Stimulated activated naive B cell treated with anti-CD40 and anti-IgM and Interleukin-4, amounts not matched to agents 10 μg/mL and 1 μg/mL and 100 μg/mL, for 72 hours (primary cell): ENCODE data around the gene SATL1.
A peak's percentile ranks its signal among the peaks of the same experiment; 100 is the strongest.
"Not testable (repeated sequence)": the region's sequence is repeated elsewhere in the genome, so short reads cannot be mapped to it uniquely, and the experiment has no call there.

Experiments
- ATAC-seq, 2 donors: fragments of 150-1000 bp; cut with Tn5 transposase; replicated peaks; 2 replicates each; pipeline ENCODE4 v1.10.0; 2021; ENCODE audit warnings: moderate library complexity in 1 of 2
- DNase-seq: peaks from one replicate; pipeline ENCODE4 v3.0.0; 2021
- H3K27ac Mint-ChIP-seq: one replicate; pipeline ENCODE4 v1.8.0; 2022; ENCODE audit warnings: mild to moderate bottlenecking, mixed read lengths
- H3K27me3 Mint-ChIP-seq, 2 donors: one replicate each; pipeline ENCODE4 v1.8.0; 2022; ENCODE audit warnings: mixed read lengths in 2 of 2
- H3K36me3 Mint-ChIP-seq, 2 donors: one replicate each; pipeline ENCODE4 v1.8.0; 2022; ENCODE audit warnings: mixed read lengths in 2 of 2, mild to moderate bottlenecking in 1 of 2
- H3K4me1 Mint-ChIP-seq, 2 donors: one replicate each; pipeline ENCODE4 v1.8.0; 2022; ENCODE audit warnings: mixed read lengths in 2 of 2, mild to moderate bottlenecking in 1 of 2
- H3K4me3 Mint-ChIP-seq, 2 donors: one replicate each; pipeline ENCODE4 v1.8.0; 2022; ENCODE audit warnings: mild to moderate bottlenecking in 2 of 2, mixed read lengths in 2 of 2, moderate library complexity in 1 of 2
- H3K9me3 Mint-ChIP-seq, 2 donors: one replicate each; pipeline ENCODE4 v1.8.0; 2022; ENCODE audit warnings: mixed read lengths in 2 of 2, mild to moderate bottlenecking in 1 of 2

SATL1 gene, protein sequence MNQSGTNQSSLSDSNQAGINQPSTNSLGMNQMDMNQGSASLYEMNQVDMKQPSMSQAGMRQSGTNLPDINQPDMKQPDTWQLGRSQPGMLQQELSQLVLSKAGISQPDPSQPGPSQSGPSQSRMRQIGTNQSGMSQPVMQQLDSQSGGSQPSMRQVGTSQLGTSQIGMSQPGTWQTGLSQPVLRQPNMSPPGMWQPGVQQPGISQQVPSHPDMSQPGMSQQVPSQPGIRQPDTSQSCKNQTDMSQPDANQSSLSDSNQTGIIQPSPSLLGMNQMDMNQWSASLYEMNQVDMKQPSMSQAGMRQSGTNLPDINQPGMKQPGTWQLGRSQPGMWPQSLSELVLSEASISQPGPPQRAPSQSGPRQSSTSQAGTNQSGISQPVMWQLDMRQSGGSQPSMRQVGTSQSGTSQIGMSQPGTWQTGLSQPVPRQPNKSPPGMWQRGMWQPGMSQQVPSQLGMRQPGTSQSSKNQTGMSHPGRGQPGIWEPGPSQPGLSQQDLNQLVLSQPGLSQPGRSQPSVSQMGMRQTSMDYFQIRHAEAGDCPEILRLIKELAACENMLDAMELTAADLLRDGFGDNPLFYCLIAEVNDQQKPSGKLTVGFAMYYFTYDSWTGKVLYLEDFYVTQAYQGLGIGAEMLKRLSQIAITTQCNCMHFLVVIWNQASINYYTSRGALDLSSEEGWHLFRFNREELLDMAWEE

DNA sequence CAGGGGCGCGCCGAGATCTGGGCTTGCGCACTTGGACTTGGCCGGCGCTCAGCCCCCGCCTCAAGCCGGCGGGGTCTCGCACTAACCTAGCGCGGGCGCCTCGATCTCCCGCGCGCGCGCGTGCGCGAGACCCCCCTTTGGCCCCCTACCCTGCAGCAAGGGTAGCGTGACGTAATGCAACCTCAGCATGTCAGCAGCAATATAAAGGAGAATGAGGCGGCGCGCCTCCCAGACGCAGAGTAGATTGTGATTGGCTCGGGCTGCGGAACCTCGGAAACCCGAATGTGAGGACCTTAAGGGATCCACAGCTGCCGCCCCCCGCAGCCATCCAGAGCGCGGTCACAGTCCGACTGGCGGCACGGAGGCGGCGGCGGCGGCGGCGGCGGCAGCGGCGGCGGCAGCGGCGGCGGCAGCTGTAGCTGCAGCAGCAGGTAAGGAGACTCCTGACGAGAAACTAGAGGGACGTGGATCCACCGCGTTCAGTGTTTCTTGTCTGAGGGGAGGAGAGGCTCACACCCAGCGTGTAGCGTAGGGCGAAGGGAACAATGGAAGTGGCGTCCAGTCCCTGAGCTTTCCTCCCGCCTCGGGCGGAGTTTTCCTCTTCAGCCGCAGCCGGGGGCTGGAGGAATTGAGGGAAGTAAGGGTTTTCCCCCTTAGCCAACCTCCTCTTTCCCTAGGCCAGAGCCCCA is at the start of gene SATL1, which contains the start of gene ZNF711:
SATL1 (minus strand) TSS at position 19 of the 689 bp plus-strand sequence. CDS start 134,811 bp downstream, outside the sequence.
ZNF711 (plus strand) TSS at position 231 of the 689 bp plus-strand sequence. CDS start 3,582 bp downstream, outside the sequence.
- H3K4me3 Mint-ChIP-seq = peak within 1 kb of the TSS; percentile 88 to 91

DNA sequence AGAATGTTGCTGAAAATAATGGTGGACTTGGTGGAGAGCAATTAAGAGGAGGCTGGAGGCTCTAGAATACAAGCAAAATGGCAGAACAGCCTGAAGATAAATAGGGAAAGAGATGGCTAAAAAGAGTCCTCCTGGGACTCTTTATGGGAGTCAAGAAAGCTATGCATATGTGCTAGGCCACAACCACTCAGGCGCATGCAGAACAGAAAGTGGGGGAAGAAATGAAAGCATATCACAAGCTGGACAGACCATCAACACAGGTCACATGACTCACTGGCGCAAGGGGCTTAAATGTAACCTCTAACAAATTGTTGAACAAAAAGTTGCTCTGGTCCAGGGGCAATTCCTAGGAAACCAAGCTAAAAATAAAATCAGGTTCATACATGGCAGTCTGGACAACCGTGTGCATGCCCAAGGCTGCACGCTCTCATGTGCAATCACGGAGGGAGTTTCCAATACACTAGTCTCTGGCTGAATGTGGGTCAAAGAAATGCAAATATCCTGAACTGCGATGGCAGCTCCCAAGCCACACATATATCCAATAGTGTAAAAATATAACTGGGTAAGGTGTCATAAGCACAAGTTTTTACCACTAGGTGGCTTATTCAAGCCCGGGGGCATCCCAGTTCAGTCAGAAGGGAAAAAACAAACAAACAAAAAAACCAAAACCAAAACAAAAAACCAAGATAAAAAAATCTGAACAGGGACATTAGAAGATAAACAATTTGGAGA is 45.6 kb upstream of the SATL1 start:
- H3K4me1 Mint-ChIP-seq = no peaks in the 10 kb centered on the region
- ATAC-seq (no peak), DNase-seq (no peak)
- H3K9me3 Mint-ChIP-seq = peaks cover 4 to 8% of the 10 kb centered on the region in 2 donors
- H3K4me3 Mint-ChIP-seq = no peak overlapping the region
- no peaks in the 10 kb centered on the region for H3K36me3 Mint-ChIP-seq
- no peak overlapping the region for H3K27ac Mint-ChIP-seq
- no peaks in the 10 kb centered on the region for H3K27me3 Mint-ChIP-seq

More for the DNA sequence above, at the start of gene SATL1, which contains the start of gene ZNF711:
- peaks cover 0 to 2% of the 10 kb centered on the region in 2 donors for H3K36me3 Mint-ChIP-seq
- ATAC-seq (peak; percentile 71 to 79), DNase-seq (no peak)
- peaks cover 0 to 3% of the 10 kb centered on the region in 2 donors for H3K4me1 Mint-ChIP-seq
- H3K27ac Mint-ChIP-seq = peak within 1 kb of the TSS; percentile 89
- no peaks in the 10 kb centered on the region for H3K9me3 Mint-ChIP-seq
- H3K27me3 Mint-ChIP-seq = no peaks in the 10 kb centered on the region

DNA sequence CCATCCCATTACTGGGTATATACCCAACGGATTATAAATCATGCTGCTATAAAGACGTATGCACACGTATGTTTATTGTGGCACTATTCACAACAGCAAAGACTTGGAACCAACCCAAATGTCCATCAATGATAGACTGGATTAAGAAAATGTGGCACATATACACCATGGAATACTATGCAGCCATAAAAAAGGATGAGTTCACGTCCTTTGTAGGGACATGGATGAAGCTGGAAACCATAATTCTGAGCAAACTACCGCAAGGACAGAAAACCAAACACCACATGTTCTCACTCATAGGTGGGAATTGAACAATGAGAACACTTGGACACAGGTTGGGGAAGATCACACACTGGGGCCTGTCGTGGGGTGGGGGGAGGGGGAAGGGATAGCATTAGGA is 41.7 kb upstream of the SATL1 start:
- H3K36me3 Mint-ChIP-seq, H3K9me3 Mint-ChIP-seq, H3K4me1 Mint-ChIP-seq, ATAC-seq, H3K27me3 Mint-ChIP-seq, H3K27ac Mint-ChIP-seq, H3K4me3 Mint-ChIP-seq, DNase-seq: not testable (repeated sequence)

DNA sequence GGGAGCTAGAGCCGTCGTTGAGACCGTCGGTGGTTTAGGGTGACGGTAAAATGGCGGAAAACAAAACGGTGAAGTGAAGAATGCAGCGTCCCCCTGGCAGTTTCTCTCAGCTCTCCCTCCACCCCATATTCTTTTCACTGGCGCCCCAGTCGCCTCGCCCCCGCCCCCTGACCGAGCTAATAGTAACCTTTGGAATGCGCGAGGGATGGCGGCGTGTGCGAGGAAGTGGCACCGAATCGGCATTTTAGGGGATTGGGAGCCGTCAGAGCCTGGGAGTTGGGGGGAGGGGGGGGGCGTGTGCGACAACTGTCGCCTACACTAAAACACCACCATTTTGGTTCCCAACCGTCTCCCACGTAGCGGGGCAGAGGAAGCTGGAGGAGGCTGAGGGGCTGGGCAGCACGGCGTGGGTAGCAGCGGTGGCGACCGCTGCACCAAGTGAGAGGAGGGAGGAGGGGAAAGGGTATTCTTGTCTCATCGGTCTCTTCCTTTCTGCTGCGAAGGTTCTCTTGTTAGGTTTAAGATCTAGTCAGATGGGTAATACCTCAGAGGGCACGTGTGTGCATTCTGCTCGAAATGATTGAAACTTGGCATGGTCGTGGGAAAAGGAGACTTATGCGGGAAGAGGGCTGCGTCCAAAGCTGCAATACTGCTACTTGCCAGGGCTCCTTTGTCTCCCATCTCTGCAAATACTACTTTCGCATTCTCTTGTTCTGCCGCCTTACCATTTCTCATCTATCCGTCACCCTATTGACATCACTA is 1.1 kb upstream of the SATL1 start:
- ATAC-seq (peak; percentile 66 to 68), DNase-seq (no peak)
- Mint-ChIP-seq H3K27ac (peak overlapping the region; percentile 89), H3K27me3 (no peaks in the 10 kb centered on the region), H3K9me3 (no peaks in the 10 kb centered on the region), H3K4me3 (peak overlapping the region; percentile 88 to 91), H3K4me1 (peaks cover 0 to 3% of the 10 kb centered on the region in 2 donors), H3K36me3 (peaks cover 0 to 2% of the 10 kb centered on the region in 2 donors)

DNA sequence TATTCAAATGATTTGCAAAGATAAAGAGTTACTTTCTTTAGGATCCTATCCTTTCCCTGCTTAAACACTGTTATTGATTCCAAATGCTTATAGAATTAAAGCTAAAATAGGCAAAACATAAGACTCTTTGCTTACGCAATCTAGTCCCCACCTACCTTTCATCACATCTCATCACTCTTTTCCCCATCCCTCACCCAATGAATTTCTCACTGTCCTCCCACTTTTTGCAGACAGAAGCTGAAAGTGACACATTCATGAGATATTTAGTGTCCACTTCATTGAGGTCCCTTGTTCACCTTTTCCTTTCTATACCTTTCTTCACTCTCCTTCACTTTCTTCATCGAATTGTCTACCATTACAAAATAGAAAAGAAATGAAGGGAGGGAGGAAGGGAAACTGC is 424 bp downstream of the SATL1 start:
- Mint-ChIP-seq H3K27me3 (no peaks in the 10 kb centered on the region), H3K9me3 (no peaks in the 10 kb centered on the region), H3K4me1 (peaks cover 0 to 3% of the 10 kb centered on the region in 2 donors), H3K36me3 (no peaks in the 10 kb centered on the region), H3K4me3 (peak overlapping the region in 1 of 2 donors; percentile 64), H3K27ac (no peak overlapping the region)
- DNase-seq (no peak), ATAC-seq (no peak)

DNA sequence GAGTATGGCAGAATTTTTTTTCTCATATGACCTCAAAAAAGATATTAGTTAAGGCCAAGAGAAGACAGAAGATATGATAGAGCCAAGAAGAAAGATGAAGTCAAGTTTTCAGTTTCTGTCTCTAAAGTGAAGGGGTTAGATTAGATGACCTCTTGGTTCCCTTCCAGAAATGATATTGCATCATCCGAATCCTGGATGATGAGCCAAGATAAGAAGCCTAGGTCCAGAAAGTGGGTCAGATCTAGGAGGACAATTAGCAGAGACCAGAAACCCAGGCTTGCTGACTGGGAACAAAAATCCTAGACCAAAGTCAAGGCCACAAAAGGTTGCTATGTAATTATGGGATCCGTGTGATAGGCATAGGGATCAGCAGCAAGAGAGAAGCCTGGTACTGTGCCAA is 20.2 kb downstream of the SATL1 start:
- H3K36me3 Mint-ChIP-seq = no peaks in the 10 kb centered on the region
- no peak for DNase-seq
- no peaks in the 10 kb centered on the region for H3K9me3 Mint-ChIP-seq
- H3K27ac Mint-ChIP-seq = no peak overlapping the region
- H3K27me3 Mint-ChIP-seq = peaks cover 0 to 9% of the 10 kb centered on the region in 2 donors
- H3K4me3 Mint-ChIP-seq = no peak overlapping the region
- ATAC-seq = no peak
- H3K4me1 Mint-ChIP-seq = no peaks in the 10 kb centered on the region

DNA sequence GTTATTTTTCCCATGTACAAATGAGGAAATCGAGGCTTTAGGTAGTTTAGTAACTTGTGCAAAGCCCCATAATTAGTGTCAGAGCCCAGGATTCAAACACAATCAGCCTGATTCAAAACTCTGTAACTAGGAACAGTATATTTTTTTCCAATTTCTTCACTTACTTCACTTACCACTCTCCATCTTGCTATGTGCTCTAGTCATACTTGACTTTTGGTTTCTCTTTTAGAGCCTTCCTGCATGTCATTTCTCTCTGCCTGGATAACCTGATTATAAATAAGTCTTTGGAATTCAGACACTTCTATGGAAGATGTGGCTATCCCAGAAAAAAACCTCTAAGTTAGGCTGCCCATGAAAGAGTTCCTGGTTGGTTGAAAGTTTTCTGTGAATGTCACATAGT is 22.2 kb downstream of the SATL1 start:
- DNase-seq (no peak), ATAC-seq (no peak)
- no peak overlapping the region for H3K4me3 Mint-ChIP-seq
- H3K36me3 Mint-ChIP-seq = no peaks in the 10 kb centered on the region
- no peaks in the 10 kb centered on the region for H3K4me1 Mint-ChIP-seq
- H3K9me3 Mint-ChIP-seq = no peaks in the 10 kb centered on the region
- H3K27me3 Mint-ChIP-seq = peaks cover 0 to 9% of the 10 kb centered on the region in 2 donors
- H3K27ac Mint-ChIP-seq = no peak overlapping the region

DNA sequence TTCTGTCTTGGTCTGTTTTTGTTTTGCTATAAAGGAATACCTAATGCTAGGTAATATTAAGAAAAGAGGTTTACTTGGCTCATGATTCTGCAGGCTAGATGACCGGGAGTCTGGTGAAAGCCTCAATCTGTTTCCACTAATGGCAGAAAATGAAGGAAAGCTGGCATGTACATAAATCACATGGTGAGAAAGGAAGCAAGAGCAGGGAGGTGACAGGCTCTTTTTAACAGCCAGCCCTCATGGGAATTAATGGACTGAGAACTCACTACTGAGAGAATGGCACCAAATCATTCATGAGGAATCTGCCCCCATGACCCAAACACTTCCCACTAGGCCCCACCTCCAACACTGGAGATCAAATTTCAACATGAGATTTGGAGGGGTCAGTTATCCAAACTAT is 27.6 kb downstream of the SATL1 start:
- ATAC-seq (no peak), DNase-seq (no peak)
- Mint-ChIP-seq H3K4me1 (no peaks in the 10 kb centered on the region), H3K36me3 (no peaks in the 10 kb centered on the region), H3K4me3 (no peak overlapping the region), H3K27ac (no peak overlapping the region), H3K9me3 (no peaks in the 10 kb centered on the region), H3K27me3 (no peaks in the 10 kb centered on the region)

DNA sequence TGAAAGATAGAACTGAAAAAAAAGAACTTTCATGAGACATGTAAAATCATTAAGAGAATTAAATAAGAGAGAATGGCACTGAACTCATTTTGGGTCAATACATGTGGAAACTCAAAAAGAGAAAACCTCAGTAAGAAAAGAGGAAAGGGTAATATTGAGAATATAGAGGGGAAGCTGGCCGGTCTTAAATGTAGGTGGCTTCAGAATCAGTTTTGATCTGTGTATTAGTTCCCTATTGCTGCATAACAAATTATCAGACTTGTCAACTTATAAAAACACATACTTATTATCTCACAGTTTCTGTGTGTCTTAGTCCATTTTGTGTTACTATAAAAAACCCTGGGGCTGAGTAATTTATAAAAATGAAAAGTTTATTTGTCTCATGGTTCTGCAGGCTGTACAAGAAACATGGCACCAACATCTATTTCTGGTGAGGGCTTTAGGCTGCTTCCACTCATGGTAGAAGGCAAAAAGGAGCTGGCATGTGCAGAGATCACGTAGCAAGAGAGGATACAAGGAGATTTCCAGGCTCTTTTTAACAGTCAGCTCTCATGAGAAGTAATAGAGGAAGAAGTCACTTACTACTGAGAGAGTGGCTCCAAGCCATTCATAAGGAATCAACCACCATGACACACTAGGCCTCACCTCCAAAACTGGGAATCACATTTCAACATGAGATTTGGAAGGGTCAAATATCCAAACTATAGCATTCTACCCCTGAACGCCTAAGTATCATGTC is 29.6 kb downstream of the SATL1 start:
- no peaks in the 10 kb centered on the region for H3K36me3 Mint-ChIP-seq
- H3K9me3 Mint-ChIP-seq = no peaks in the 10 kb centered on the region
- H3K4me1 Mint-ChIP-seq = no peaks in the 10 kb centered on the region
- ATAC-seq = peak in 1 of 2 donors; percentile 65
- DNase-seq = no peak
- H3K27me3 Mint-ChIP-seq = no peaks in the 10 kb centered on the region
- H3K4me3 Mint-ChIP-seq = no peak overlapping the region
- H3K27ac Mint-ChIP-seq = no peak overlapping the region

DNA sequence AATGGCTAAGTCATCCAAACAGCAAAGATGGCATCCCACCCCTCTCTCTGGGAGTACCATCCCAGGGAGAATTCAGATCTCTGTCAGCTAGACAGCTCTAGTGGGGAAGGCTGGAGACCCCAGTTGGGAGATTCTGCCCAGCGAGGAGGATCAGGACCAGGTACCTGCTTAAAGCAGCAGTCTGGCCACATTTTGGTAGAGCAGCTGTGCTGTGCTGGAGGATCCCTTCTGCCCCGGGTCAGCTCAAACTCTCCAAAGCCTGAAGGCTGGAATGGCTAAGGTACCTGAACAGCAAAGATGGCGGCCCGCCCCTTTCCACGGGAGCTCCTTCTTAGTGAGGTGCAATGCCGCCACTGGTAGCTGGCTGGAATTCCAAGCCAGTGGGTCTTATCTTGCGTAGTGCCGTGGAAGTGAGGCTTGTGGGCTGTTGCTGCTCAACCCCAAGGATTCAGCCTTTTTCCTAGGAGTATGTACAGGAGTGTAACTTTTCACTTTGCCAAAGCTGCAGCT is 40.1 kb downstream of the SATL1 start:
- H3K36me3 Mint-ChIP-seq = no peaks in the 10 kb centered on the region
- H3K4me1 Mint-ChIP-seq = no peaks in the 10 kb centered on the region
- H3K9me3 Mint-ChIP-seq = no peaks in the 10 kb centered on the region
- no peak for ATAC-seq
- H3K27me3 Mint-ChIP-seq = no peaks in the 10 kb centered on the region
- no peak for DNase-seq
- no peak overlapping the region for H3K27ac Mint-ChIP-seq
- no peak overlapping the region for H3K4me3 Mint-ChIP-seq

DNA sequence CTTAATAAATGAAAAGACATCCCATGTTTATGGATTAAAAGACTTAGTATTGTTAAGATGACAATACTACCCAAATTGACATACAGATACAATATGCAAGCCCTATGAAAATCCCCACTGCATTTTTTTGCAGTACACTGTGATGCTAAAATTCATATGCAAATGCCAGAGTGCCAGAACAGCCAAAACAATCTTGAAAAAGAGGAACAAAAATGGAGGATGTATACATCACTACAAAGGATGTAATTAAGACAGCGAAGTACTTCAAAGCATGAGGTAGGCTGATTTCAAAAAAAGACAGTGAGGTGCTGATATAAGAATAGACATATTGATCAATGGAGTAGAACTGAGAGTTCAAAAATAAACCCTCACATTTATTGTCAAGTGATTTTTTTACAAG is 47.3 kb downstream of the SATL1 start:
- Mint-ChIP-seq H3K27me3 (no peaks in the 10 kb centered on the region), H3K9me3 (peaks cover 4 to 5% of the 10 kb centered on the region in 2 donors), H3K4me3 (no peak overlapping the region), H3K27ac (no peak overlapping the region), H3K36me3 (no peaks in the 10 kb centered on the region), H3K4me1 (no peaks in the 10 kb centered on the region)
- ATAC-seq (no peak), DNase-seq (no peak)

DNA sequence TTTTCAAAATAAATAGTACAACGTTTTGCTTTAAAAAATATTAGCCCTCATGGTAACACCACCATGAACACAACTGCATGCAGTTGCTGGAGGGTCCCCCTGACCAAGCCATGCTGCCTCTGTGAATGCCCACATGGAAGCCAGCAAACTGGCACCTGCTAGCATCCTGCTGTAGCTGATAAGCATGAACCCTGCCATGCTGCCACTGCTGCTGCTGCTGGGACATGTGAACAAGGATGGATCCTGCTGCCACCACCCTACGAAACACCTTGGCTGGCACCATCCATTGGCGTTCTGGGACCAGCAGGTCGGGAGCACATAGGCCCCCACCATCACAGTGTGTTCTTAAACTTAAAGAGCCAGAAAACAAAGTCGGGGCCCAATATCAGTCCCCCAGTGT is 83.9 kb downstream of the SATL1 start:
- Mint-ChIP-seq H3K27me3 (no peaks in the 10 kb centered on the region), H3K4me3 (no peak overlapping the region), H3K9me3 (peaks cover 3 to 8% of the 10 kb centered on the region in 2 donors), H3K4me1 (peaks cover 0 to 6% of the 10 kb centered on the region in 2 donors), H3K36me3 (no peaks in the 10 kb centered on the region), H3K27ac (no peak overlapping the region)
- DNase-seq (no peak), ATAC-seq (no peak)

DNA sequence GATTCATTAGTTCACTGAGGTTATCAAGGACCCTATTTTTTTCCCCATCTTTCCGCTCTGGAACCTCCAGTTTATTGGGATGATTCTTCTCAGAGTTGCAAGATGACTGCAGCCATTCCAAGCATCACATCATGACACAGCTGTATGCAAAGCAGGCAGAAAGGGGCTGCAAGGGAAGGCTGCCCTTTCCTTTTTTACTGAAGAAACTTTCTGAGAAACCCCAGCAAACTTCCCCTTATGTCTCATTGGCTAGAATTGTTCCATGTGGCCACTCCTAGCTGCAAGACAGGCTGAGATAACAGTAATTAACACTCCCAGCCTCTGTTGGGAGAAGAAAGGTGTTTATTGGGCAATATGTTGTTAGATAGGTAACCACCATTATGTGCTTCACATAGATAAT is 102.6 kb downstream of the SATL1 start:
- Mint-ChIP-seq H3K4me3 (no peak overlapping the region), H3K9me3 (no peaks in the 10 kb centered on the region), H3K4me1 (peaks cover 3 to 4% of the 10 kb centered on the region in 2 donors), H3K27me3 (no peaks in the 10 kb centered on the region), H3K27ac (no peak overlapping the region), H3K36me3 (no peaks in the 10 kb centered on the region)
- ATAC-seq = peak; percentile 83 to 90
- DNase-seq = peak; percentile 1
